DOHH2 (cell line): ENCODE data around the gene DNPH1.

Experiments
- CTCF ChIP-seq: fragments of 200-600 bp; sonication (generic); IDR thresholded peaks from one replicate; pipeline ENCODE4 v1.5.1; 2014; ENCODE audit warnings: antibody characterized with exemption, mild to moderate bottlenecking, low read depth, low read length; ENCODE audit not compliant: poor library complexity, severe bottlenecking
- EZH2phosphoT487 ChIP-seq: fragments of 200-600 bp; sonication (generic); IDR thresholded peaks from 2 replicates; pipeline ENCODE4 v1.6.1; 2017; ENCODE audit warnings: borderline replicate concordance, mild to moderate bottlenecking, antibody characterized with exemption, low read length, moderate library complexity, mixed read lengths

- no peak for TF ChIP-seq CTCF
- TF ChIP-seq EZH2phosphoT487, result no peak
These were observed 29.4 kb downstream of the DNPH1 start for GRCh38 chr6:43199912-43200311.
